Parathyroid adenoma (tissue), 2 donors: ENCODE results near the gene TMEM132C.

ENCODE experiments used
- H2AFZ ChIP-seq: fragments of 300-600 bp; sonication (generic); one replicate; pipeline ENCODE4 v1.7.0; 2017; ENCODE audit warnings: antibody characterized with exemption, mild to moderate bottlenecking
- H3K27ac ChIP-seq: fragments of 300-600 bp; sonication (generic); one replicate; pipeline ENCODE4 v1.7.0; 2017
- H3K27me3 ChIP-seq: fragments of 300-600 bp; sonication (generic); one replicate; pipeline ENCODE4 v1.7.0; 2017; ENCODE audit warnings: low read length; ENCODE audit not compliant: control insufficient read depth, insufficient read depth
- H3K36me3 ChIP-seq: fragments of 300-600 bp; sonication (generic); one replicate; pipeline ENCODE4 v1.7.0; 2017; ENCODE audit warnings: low read length; ENCODE audit not compliant: control insufficient read depth, insufficient read depth
- H3K4me1 ChIP-seq: fragments of 300-600 bp; sonication (generic); one replicate; pipeline ENCODE4 v1.7.0; 2017; ENCODE audit warnings: control low read depth
- H3K4me2 ChIP-seq: fragments of 300-600 bp; sonication (generic); one replicate; pipeline ENCODE4 v1.7.0; 2017; ENCODE audit warnings: low read length
- H3K4me3 ChIP-seq: fragments of 300-600 bp; sonication (generic); one replicate; pipeline ENCODE4 v1.7.0; 2017; ENCODE audit warnings: low read depth, low read length
- H3K79me2 ChIP-seq: fragments of 300-600 bp; sonication (generic); one replicate; pipeline ENCODE4 v1.7.0; 2017; ENCODE audit warnings: control low read depth
- H3K9ac ChIP-seq: fragments of 300-600 bp; sonication (generic); one replicate; pipeline ENCODE4 v1.7.0; 2017; ENCODE audit warnings: mild to moderate bottlenecking
- H3K9me3 ChIP-seq: fragments of 300-600 bp; sonication (generic); one replicate; pipeline ENCODE4 v1.7.0; 2017; ENCODE audit warnings: low read length; ENCODE audit not compliant: control insufficient read depth
- TF ChIP-seq, protein P1 (sequence below): fragments of 300-600 bp; sonication (generic); IDR thresholded peaks from one replicate; pipeline ENCODE4 v1.7.0; 2017; ENCODE audit warnings: antibody characterized with exemption, mild to moderate bottlenecking
- donor health status: primary hyperparathyroidism.

TMEM132C gene

GRCh38 chr12:128537668-128538067, 270.7 kb downstream of the TMEM132C start:
- H3K79me2 ChIP-seq = no peaks in the 10 kb centered on the region
- H3K4me1 ChIP-seq = no peaks in the 10 kb centered on the region
- no peaks in the 10 kb centered on the region for H3K36me3 ChIP-seq
- no peaks in the 10 kb centered on the region for H3K9me3 ChIP-seq
- H3K27ac ChIP-seq = no peak overlapping the region
- H3K4me2 ChIP-seq = no peak overlapping the region
- no peak overlapping the region for H2AFZ ChIP-seq
- H3K27me3 ChIP-seq = no peaks in the 10 kb centered on the region
- H3K4me3 ChIP-seq = no peak overlapping the region
- TF ChIP-seq, protein P1, sequence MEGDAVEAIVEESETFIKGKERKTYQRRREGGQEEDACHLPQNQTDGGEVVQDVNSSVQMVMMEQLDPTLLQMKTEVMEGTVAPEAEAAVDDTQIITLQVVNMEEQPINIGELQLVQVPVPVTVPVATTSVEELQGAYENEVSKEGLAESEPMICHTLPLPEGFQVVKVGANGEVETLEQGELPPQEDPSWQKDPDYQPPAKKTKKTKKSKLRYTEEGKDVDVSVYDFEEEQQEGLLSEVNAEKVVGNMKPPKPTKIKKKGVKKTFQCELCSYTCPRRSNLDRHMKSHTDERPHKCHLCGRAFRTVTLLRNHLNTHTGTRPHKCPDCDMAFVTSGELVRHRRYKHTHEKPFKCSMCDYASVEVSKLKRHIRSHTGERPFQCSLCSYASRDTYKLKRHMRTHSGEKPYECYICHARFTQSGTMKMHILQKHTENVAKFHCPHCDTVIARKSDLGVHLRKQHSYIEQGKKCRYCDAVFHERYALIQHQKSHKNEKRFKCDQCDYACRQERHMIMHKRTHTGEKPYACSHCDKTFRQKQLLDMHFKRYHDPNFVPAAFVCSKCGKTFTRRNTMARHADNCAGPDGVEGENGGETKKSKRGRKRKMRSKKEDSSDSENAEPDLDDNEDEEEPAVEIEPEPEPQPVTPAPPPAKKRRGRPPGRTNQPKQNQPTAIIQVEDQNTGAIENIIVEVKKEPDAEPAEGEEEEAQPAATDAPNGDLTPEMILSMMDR = no peak
- H3K9ac ChIP-seq = no peak overlapping the region

- H3K9ac ChIP-seq = no peak overlapping the region
- H3K36me3 ChIP-seq = no peaks in the 10 kb centered on the region
- no peaks in the 10 kb centered on the region for H3K27me3 ChIP-seq
Measured at GRCh38 chr12:128542844-128543243, 275.9 kb downstream of the TMEM132C start.

GRCh38 chr12:128543460-128543859, 276.5 kb downstream of the TMEM132C start:
- H3K36me3 ChIP-seq = no peaks in the 10 kb centered on the region
- no peak overlapping the region for H2AFZ ChIP-seq
- H3K4me1 ChIP-seq = no peaks in the 10 kb centered on the region
- TF ChIP-seq, protein P1 = no peak
- no peaks in the 10 kb centered on the region for H3K27me3 ChIP-seq
- no peak overlapping the region for H3K4me3 ChIP-seq
- H3K79me2 ChIP-seq = no peaks in the 10 kb centered on the region
- no peak overlapping the region for H3K27ac ChIP-seq
- no peak overlapping the region for H3K4me2 ChIP-seq
- no peaks in the 10 kb centered on the region for H3K9me3 ChIP-seq
- H3K9ac ChIP-seq = no peak overlapping the region

More at GRCh38 chr12:128542844-128543243, 275.9 kb downstream of the TMEM132C start:
- Histone ChIP-seq H3K4me2 (no peak overlapping the region), H2AFZ (no peak overlapping the region), H3K4me3 (no peak overlapping the region), H3K79me2 (no peaks in the 10 kb centered on the region), H3K4me1 (no peaks in the 10 kb centered on the region), H3K27ac (no peak overlapping the region), H3K9me3 (no peaks in the 10 kb centered on the region)
- TF ChIP-seq, protein P1 = no peak

- H3K27me3 ChIP-seq = no peaks in the 10 kb centered on the region
- no peaks in the 10 kb centered on the region for H3K36me3 ChIP-seq
- H3K27ac ChIP-seq = no peak overlapping the region
- no peaks in the 10 kb centered on the region for H3K4me1 ChIP-seq
- H3K4me3 ChIP-seq = no peak overlapping the region
- no peaks in the 10 kb centered on the region for H3K79me2 ChIP-seq
- TF ChIP-seq, protein P1 = no peak
- H2AFZ ChIP-seq = no peak overlapping the region
- H3K9me3 ChIP-seq = no peaks in the 10 kb centered on the region
- H3K9ac ChIP-seq = no peak overlapping the region
- H3K4me2 ChIP-seq = no peak overlapping the region
Measured at GRCh38 chr12:128543971-128544370, 277.0 kb downstream of the TMEM132C start.

DNA sequence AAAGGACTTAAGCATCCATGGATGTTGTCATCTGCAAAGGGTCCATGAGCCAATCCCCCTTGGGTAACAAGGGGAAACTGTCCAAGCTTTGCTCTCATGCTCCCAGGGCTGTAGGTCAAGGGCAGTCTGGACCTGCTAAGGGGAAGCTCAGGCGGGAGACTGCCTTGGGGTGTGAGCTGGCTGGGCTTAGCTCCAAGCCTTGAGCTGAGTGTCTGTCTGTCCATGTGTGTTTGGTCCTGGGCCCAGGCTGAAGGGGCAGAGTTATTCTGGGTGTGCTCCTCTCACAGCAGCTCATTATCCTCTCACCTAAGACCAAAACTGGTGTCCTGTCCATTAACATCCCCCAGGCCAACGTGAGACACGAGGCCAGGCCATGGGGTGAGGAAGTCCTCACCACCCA, 282.0 kb downstream of the TMEM132C start:
- Histone ChIP-seq H3K27me3 (peaks cover 3% of the 10 kb centered on the region), H3K27ac (no peak overlapping the region), H3K36me3 (no peaks in the 10 kb centered on the region), H3K4me2 (no peak overlapping the region), H2AFZ (no peak overlapping the region), H3K79me2 (no peaks in the 10 kb centered on the region), H3K9ac (no peak overlapping the region), H3K9me3 (no peaks in the 10 kb centered on the region), H3K4me1 (no peaks in the 10 kb centered on the region), H3K4me3 (no peak overlapping the region)
- TF ChIP-seq, protein P1 = no peak
